DND-41 (cell line): ENCODE data around the gene MYPN.

Experiments
- ATAC-seq: fragments of 200-7000 bp; cut with Tn5 transposase; 3 replicates; pipeline ENCODE4 v1.9.1; 2021; ENCODE audit warnings: low read depth; ENCODE audit not compliant: insufficient read depth
- DNase-seq: peaks from one replicate; pipeline ENCODE4 v3.0.0-alpha.2; 2020
- H2AFZ ChIP-seq: 2 replicates; pipeline ENCODE4 v1.6.0; 2012; ENCODE audit warnings: low read depth, low read length
- H3K27ac ChIP-seq: 2 replicates; pipeline ENCODE4 v1.5.1; 2012; ENCODE audit warnings: low read length, inconsistent platforms
- H3K27me3 ChIP-seq: fragments of 200-600 bp; sonication (generic); 2 replicates; pipeline ENCODE4 v1.6.0; 2012; ENCODE audit warnings: low read length, mild to moderate bottlenecking, inconsistent platforms; ENCODE audit not compliant: insufficient read depth, poor library complexity
- H3K36me3 ChIP-seq: 2 replicates; pipeline ENCODE4 v1.5.1; 2012; ENCODE audit warnings: low read length, inconsistent platforms; ENCODE audit not compliant: insufficient read depth
- H3K4me1 ChIP-seq: 2 replicates; pipeline ENCODE4 v1.5.1; 2012; ENCODE audit warnings: mild to moderate bottlenecking, low read length; ENCODE audit not compliant: insufficient read depth
- H3K4me2 ChIP-seq: 2 replicates; pipeline ENCODE4 v1.6.0; 2012; ENCODE audit warnings: mild to moderate bottlenecking, moderate library complexity, low read length, inconsistent platforms; ENCODE audit not compliant: insufficient read depth
- H3K4me3 ChIP-seq, 2 experiments: fragments of 200-600 bp in 1 of 2; shearing (Covaris generic) in 1 of 2; 2 replicates each; pipeline ENCODE4 v1.5.1; 2012 to 2016; ENCODE audit warnings: inconsistent platforms in 2 of 2, low read length in 2 of 2, mild to moderate bottlenecking in 2 of 2, low read depth in 1 of 2, moderate library complexity in 1 of 2
- H3K79me2 ChIP-seq: 2 replicates; pipeline ENCODE4 v1.6.0; 2012; ENCODE audit warnings: low read length, inconsistent platforms; ENCODE audit not compliant: insufficient read depth
- H3K9ac ChIP-seq: 2 replicates; pipeline ENCODE4 v1.6.0; 2012; ENCODE audit warnings: low read depth, mild to moderate bottlenecking, inconsistent platforms, low read length, moderate library complexity
- H3K9me3 ChIP-seq: 2 replicates; pipeline ENCODE4 v1.5.1; 2012; ENCODE audit warnings: low read length, moderate library complexity, mild to moderate bottlenecking, inconsistent platforms; ENCODE audit not compliant: insufficient read depth, severe bottlenecking
- H4K20me1 ChIP-seq: 2 replicates; pipeline ENCODE4 v1.6.0; 2012; ENCODE audit warnings: low read length; ENCODE audit not compliant: insufficient read depth
- CTCF ChIP-seq: IDR thresholded peaks from 2 replicates; pipeline ENCODE4 v1.5.1; 2012; ENCODE audit warnings: borderline replicate concordance, low read length, moderate library complexity, mild to moderate bottlenecking; ENCODE audit not compliant: poor library complexity, severe bottlenecking; ENCODE audit errors: extremely low read depth
- EZH2 ChIP-seq: IDR thresholded peaks from 3 replicates; pipeline ENCODE4 v1.6.1; 2012; ENCODE audit warnings: borderline replicate concordance, low read depth, mild to moderate bottlenecking, moderate library complexity, low read length, inconsistent platforms; ENCODE audit not compliant: severe bottlenecking

The MYPN gene

GRCh38 chr10:68249297-68249696 lies 140.0 kb downstream of the MYPN start:
- H3K9ac ChIP-seq = no peak overlapping the region
- ATAC-seq = no peak
- H3K27me3 ChIP-seq = peaks cover 4% of the 10 kb centered on the region
- TF ChIP-seq CTCF = no peak
- TF ChIP-seq EZH2 = no peak
- H3K4me1 ChIP-seq = no peaks in the 10 kb centered on the region
- no peaks in the 10 kb centered on the region for H4K20me1 ChIP-seq
- no peaks in the 10 kb centered on the region for H3K79me2 ChIP-seq
- no peak overlapping the region for H3K27ac ChIP-seq
- no peak overlapping the region for H3K4me3 ChIP-seq
- H3K9me3 ChIP-seq = no peaks in the 10 kb centered on the region
- H3K36me3 ChIP-seq = no peaks in the 10 kb centered on the region
- no peak overlapping the region for H3K4me2 ChIP-seq
- no peak overlapping the region for H2AFZ ChIP-seq
- no peak for DNase-seq

GRCh38 chr10:68251151-68251550 lies 141.9 kb downstream of the MYPN start:
- Histone ChIP-seq H3K27ac (no peak overlapping the region), H3K4me3 (no peak overlapping the region), H4K20me1 (no peaks in the 10 kb centered on the region), H3K36me3 (no peaks in the 10 kb centered on the region), H2AFZ (no peak overlapping the region), H3K4me1 (no peaks in the 10 kb centered on the region), H3K9ac (no peak overlapping the region), H3K4me2 (no peak overlapping the region), H3K79me2 (no peaks in the 10 kb centered on the region), H3K9me3 (no peaks in the 10 kb centered on the region), H3K27me3 (peaks cover 6% of the 10 kb centered on the region)
- ATAC-seq (no peak), DNase-seq (no peak)
- no peak for TF ChIP-seq EZH2
- no peak for TF ChIP-seq CTCF

- peaks cover 10% of the 10 kb centered on the region for H3K27me3 ChIP-seq
- TF ChIP-seq EZH2 (no peak), CTCF (no peak)
- no peaks in the 10 kb centered on the region for H3K9me3 ChIP-seq
- no peak overlapping the region for H2AFZ ChIP-seq
- no peak overlapping the region for H3K4me2 ChIP-seq
- no peak overlapping the region for H3K27ac ChIP-seq
- no peak for ATAC-seq
- H3K9ac ChIP-seq = no peak overlapping the region
- H3K4me3 ChIP-seq = no peak overlapping the region
- H3K36me3 ChIP-seq = no peaks in the 10 kb centered on the region
- H4K20me1 ChIP-seq = no peaks in the 10 kb centered on the region
- no peaks in the 10 kb centered on the region for H3K79me2 ChIP-seq
- no peaks in the 10 kb centered on the region for H3K4me1 ChIP-seq
- no peak for DNase-seq
Observed at GRCh38 chr10:68251625-68252495, 142.6 kb downstream of the MYPN start.
